Activated CD8-positive, alpha-beta T cell treated with anti-CD3 and anti-CD28 coated beads for 36 hours (primary cell): ENCODE results near the gene SEL1L3. TPM values are rescaled to one million over a fixed set of nuclear protein-coding genes. Genes with fewer than 3 reads are reported as not detected.

Source experiments
- ATAC-seq: fragments of 200-7000 bp; cut with Tn5 transposase; one replicate; pipeline ENCODE4 v1.10.0; 2021; ENCODE audit warnings: mild to moderate bottlenecking, moderate library complexity
- CTCF ChIA-PET: fragments of 350-600 bp; sonication (Branson Sonifier 250); formaldehyde crosslinking; loops from one replicate; lab custom pipeline; 2021; ENCODE audit warnings: antibody characterized with exemption; lab: Charles Lee
- POLR2A ChIA-PET: fragments of 350-600 bp; sonication (Branson Sonifier 250); formaldehyde crosslinking; loops from one replicate; lab custom pipeline; 2021; ENCODE audit warnings: antibody characterized with exemption; lab: Charles Lee
- DNase-seq: peaks from one replicate; pipeline ENCODE4 v3.0.0-alpha.2; 2020
- H3K27ac Mint-ChIP-seq: one replicate; pipeline ENCODE4 v1.8.0; 2021; ENCODE audit warnings: mild to moderate bottlenecking, mixed read lengths
- H3K27me3 Mint-ChIP-seq: one replicate; pipeline ENCODE4 v1.8.0; 2021; ENCODE audit warnings: mixed read lengths
- H3K36me3 Mint-ChIP-seq: one replicate; pipeline ENCODE4 v1.8.0; 2021; ENCODE audit warnings: low read depth, mixed read lengths
- H3K4me1 Mint-ChIP-seq: one replicate; pipeline ENCODE4 v1.8.0; 2021; ENCODE audit warnings: low read depth, mixed read lengths
- H3K4me3 Mint-ChIP-seq: one replicate; pipeline ENCODE4 v1.8.0; 2021; ENCODE audit warnings: mild to moderate bottlenecking, moderate library complexity, mixed read lengths
- H3K9me3 Mint-ChIP-seq: one replicate; pipeline ENCODE4 v1.8.0; 2021; ENCODE audit warnings: mixed read lengths
- CTCF ChIP-seq: fragments of 200-600 bp; IDR thresholded peaks from one replicate; pipeline ENCODE4 v1.8.0; 2022; ENCODE audit warnings: antibody characterized with exemption, mild to moderate bottlenecking
- intact Hi-C: fragments of 100-400 bp; cut with micrococcal nuclease; formaldehyde crosslinking; loops from one replicate; pipeline ENCODE4 v1.10.0; 2022
- total RNA-seq, 2 experiments: library from RNA; stranded (reverse); gene quantifications; one replicate each; pipeline ENCODE4 v1.2.3, GENCODE V29; 2021

SEL1L3 gene
- total RNA-seq, 2 experiments from 2014 or later, result 34.8 to 36.9 TPM

GRCh38 chr4:25861951-25862410 lies 807 bp downstream of the SEL1L3 start:
- Mint-ChIP-seq H3K4me3 (peak overlapping the region; percentile 99), H3K27me3 (no peaks in the 10 kb centered on the region), H3K4me1 (peaks cover 44% of the 10 kb centered on the region), H3K27ac (peak overlapping the region; percentile 98), H3K36me3 (peaks cover 18% of the 10 kb centered on the region), H3K9me3 (no peaks in the 10 kb centered on the region)
- peak; percentile 49 for ATAC-seq
- ChIA-PET CTCF (interaction anchor here (0.9 to 1.3 kb wide), 2 partner anchors 100 to 550 kb away, joined by 3 read pairs; partner anchors contain the start of gene ZCCHC4), POLR2A (interaction anchor here (0.6 to 1.6 kb wide), 3 partner anchors 12 to 150 kb away, joined by 3 to 7 read pairs (median 3); partner anchors contain the start of gene SMIM20)
- intact Hi-C loops, result loop anchor here (5.0 kb wide), 1 partner anchor 50 kb away; the partner anchor contains the start of gene SMIM20
- no peak for TF ChIP-seq CTCF
- peak; percentile 62 for DNase-seq

GRCh38 chr4:25861280-25861950 lies 1.4 kb downstream of the SEL1L3 start:
- Mint-ChIP-seq H3K4me3 (peak overlapping the region; percentile 99), H3K27me3 (no peaks in the 10 kb centered on the region), H3K4me1 (peaks cover 49% of the 10 kb centered on the region), H3K9me3 (no peaks in the 10 kb centered on the region), H3K36me3 (peaks cover 18% of the 10 kb centered on the region), H3K27ac (peak overlapping the region; percentile 98)
- CTCF ChIA-PET, result interaction anchor here (0.7 to 1.3 kb wide), 3 partner anchors 23 to 549 kb away, joined by 3 to 4 read pairs (median 3); partner anchors contain the start of gene ZCCHC4
- intact Hi-C loops, result loop anchor here (5.0 kb wide), 1 partner anchor 51 kb away; the partner anchor contains the start of gene SMIM20
- no peak for TF ChIP-seq CTCF
- POLR2A ChIA-PET, result interaction anchor here (0.6 to 1.6 kb wide), 3 partner anchors 12 to 151 kb away, joined by 3 to 7 read pairs (median 3); partner anchors contain the start of gene SMIM20
- ATAC-seq (no peak), DNase-seq (no peak)

- Mint-ChIP-seq H3K27ac (peak overlapping the region; percentile 98), H3K9me3 (no peaks in the 10 kb centered on the region)
- DNase-seq, result peak; percentile 25
Measured at GRCh38 chr4:25860586-25861279, 2.1 kb downstream of the SEL1L3 start.

GRCh38 chr4:25859429-25860148 lies 3.2 kb downstream of the SEL1L3 start:
- DNase-seq, result peak; percentile 59
- Mint-ChIP-seq H3K36me3 (peaks cover 18% of the 10 kb centered on the region), H3K9me3 (no peaks in the 10 kb centered on the region), H3K27me3 (no peaks in the 10 kb centered on the region), H3K4me3 (peak overlapping the region; percentile 99), H3K27ac (peak overlapping the region; percentile 98), H3K4me1 (peaks cover 65% of the 10 kb centered on the region)
- CTCF ChIA-PET, result interaction anchor here (0.8 to 1.1 kb wide), 5 partner anchors 9 to 490 kb away, joined by 3 to 4 read pairs (median 3); no protein-coding TSS in a partner anchor
- POLR2A ChIA-PET, result interaction anchor here (1.3 to 1.5 kb wide), 2 partner anchors 9 to 55 kb away, joined by 3 to 5 read pairs; no protein-coding TSS in a partner anchor
- TF ChIP-seq CTCF, result no peak
- ATAC-seq, result peak; percentile 62
- intact Hi-C loops, result loop anchor here (5.0 kb wide), 1 partner anchor 53 kb away; the partner anchor contains the start of gene SMIM20

More at GRCh38 chr4:25860586-25861279, 2.1 kb downstream of the SEL1L3 start:
- intact Hi-C loops, result loop anchor here (5.0 kb wide), 1 partner anchor 52 kb away; the partner anchor contains the start of gene SMIM20
- H3K36me3 Mint-ChIP-seq, result peaks cover 18% of the 10 kb centered on the region
- ChIA-PET CTCF (interaction anchor here (0.7 to 0.9 kb wide), 2 partner anchors 22 to 99 kb away, joined by 3 to 4 read pairs; no protein-coding TSS in a partner anchor), POLR2A (interaction anchor here (1.5 kb wide), 1 partner anchor 54 kb away, joined by 5 read pairs; no protein-coding TSS in a partner anchor)
- no peak for ATAC-seq
- no peaks in the 10 kb centered on the region for H3K27me3 Mint-ChIP-seq
- H3K4me1 Mint-ChIP-seq, result peaks cover 56% of the 10 kb centered on the region
- TF ChIP-seq CTCF, result no peak
- H3K4me3 Mint-ChIP-seq, result peak overlapping the region; percentile 99
